GM23338 (cell line): ENCODE results near the gene ELAVL2.

Experiments used
- CREB1 ChIP-seq: fragments of 250-450 bp; sonication (Bioruptor Pico); IDR thresholded peaks from 2 replicates; pipeline ENCODE4 v1.5.0; 2020; ENCODE audit warnings: low read depth, mild to moderate bottlenecking, moderate library complexity
- CTCF ChIP-seq, 2 experiments: fragments of 200-600 bp in 1 of 2; sonication (generic) in 1 of 2; conservative IDR thresholded peaks; 2 replicates each; pipeline versions ENCODE4 v1.5.1 to v1.6.1; 2016 to 2017; ENCODE audit warnings: antibody characterized with exemption in 2 of 2, low read depth in 2 of 2, mild to moderate bottlenecking in 2 of 2, moderate library complexity in 1 of 2
- ETS1 ChIP-seq: IDR thresholded peaks from 2 replicates; pipeline ENCODE4 v1.6.1; 2016; ENCODE audit warnings: antibody characterized with exemption
- EZH2 ChIP-seq: fragments of 200-600 bp; sonication (generic); IDR thresholded peaks from one replicate; pipeline ENCODE4 v1.8.0; 2017; ENCODE audit warnings: antibody characterized with exemption, mild to moderate bottlenecking, low read depth; ENCODE audit not compliant: unreplicated experiment
- EZH2phosphoT487 ChIP-seq: fragments of 200-600 bp; sonication (generic); IDR thresholded peaks from one replicate; pipeline ENCODE4 v1.8.1; 2018; ENCODE audit warnings: antibody characterized with exemption; ENCODE audit not compliant: unreplicated experiment
- JUNB ChIP-seq: IDR thresholded peaks from one replicate; pipeline ENCODE4 v1.6.1; 2016; ENCODE audit warnings: antibody characterized with exemption; ENCODE audit not compliant: unreplicated experiment
- NANOG ChIP-seq: IDR thresholded peaks from 2 replicates; pipeline ENCODE4 v1.6.1; 2016; ENCODE audit warnings: antibody characterized with exemption, borderline replicate concordance
- POLR2AphosphoS5 ChIP-seq: IDR thresholded peaks from 2 replicates; pipeline ENCODE4 v1.6.1; 2016; ENCODE audit warnings: antibody characterized with exemption, low read depth
- REST ChIP-seq: IDR thresholded peaks from one replicate; pipeline ENCODE4 v1.6.1; 2018; ENCODE audit warnings: antibody characterized with exemption; ENCODE audit not compliant: unreplicated experiment
- STAT1 ChIP-seq: IDR thresholded peaks from one replicate; pipeline ENCODE4 v1.6.1; 2016; ENCODE audit warnings: antibody characterized with exemption; ENCODE audit not compliant: unreplicated experiment
- ZNF114 ChIP-seq: fragments of 250-450 bp; sonication (Bioruptor Pico); IDR thresholded peaks from 2 replicates; pipeline ENCODE4 v1.5.0; 2020; ENCODE audit warnings: mild to moderate bottlenecking, moderate library complexity
- ZNF331 ChIP-seq: fragments of 250-450 bp; sonication (Bioruptor Pico); IDR thresholded peaks from 2 replicates; pipeline ENCODE4 v1.5.0; 2020; ENCODE audit warnings: low read depth, mild to moderate bottlenecking, moderate library complexity
- ZNF462 ChIP-seq: fragments of 250-450 bp; sonication (Bioruptor Pico); IDR thresholded peaks from 2 replicates; pipeline ENCODE4 v1.5.0; 2020; ENCODE audit warnings: mild to moderate bottlenecking, moderate library complexity

DNA sequence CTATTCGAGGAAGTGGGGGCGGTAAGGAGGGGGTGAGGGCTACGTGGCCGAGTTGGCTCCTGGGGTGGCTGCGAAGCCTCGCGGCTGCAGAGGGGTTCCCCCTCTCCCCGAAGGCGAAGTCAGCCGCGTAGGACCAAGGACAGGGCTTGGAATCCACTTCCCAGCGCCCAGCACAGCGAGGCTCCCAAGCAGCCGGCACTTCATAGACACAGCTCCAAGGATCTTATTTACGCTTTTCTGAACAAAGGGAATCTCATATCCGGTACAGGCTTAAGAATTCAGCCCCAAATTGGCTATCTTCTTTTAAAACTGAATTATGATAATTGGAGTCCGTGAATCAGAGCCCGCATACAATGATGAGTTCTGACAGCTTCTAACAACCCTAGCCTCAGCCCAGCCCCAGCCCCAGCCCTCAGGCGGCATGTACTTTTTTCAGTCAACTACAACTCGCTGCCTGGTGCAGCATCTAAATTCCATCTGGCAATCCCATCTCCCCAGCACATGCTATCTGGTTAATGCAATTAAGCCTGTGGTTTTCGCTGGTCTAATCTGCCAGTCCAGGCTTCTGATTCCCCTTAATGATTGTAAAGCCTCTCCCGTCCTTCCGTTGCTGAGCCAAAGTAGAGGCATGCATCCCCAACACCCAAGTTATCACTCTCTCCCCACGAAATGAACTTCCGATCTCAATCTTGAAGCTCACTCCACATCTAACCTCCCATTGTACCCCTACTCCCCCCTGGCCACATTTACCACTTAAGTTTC, 1.0 kb downstream of the ELAVL2 start:
- no peak for TF ChIP-seq CTCF (conservative IDR thresholded peaks at IDR 0.05; ENCODE audit: low read depth in 2 of 2)
- no peak for TF ChIP-seq ETS1
- no peak for TF ChIP-seq POLR2AphosphoS5
- TF ChIP-seq REST = peak; percentile 84
- TF ChIP-seq EZH2phosphoT487 = no peak
- no peak for TF ChIP-seq EZH2
- no peak for TF ChIP-seq ZNF114
- TF ChIP-seq CREB1 (CRISPR knock-in tag) = no peak
- TF ChIP-seq STAT1 = no peak
- no peak for TF ChIP-seq JUNB
- no peak for TF ChIP-seq ZNF331 (CRISPR knock-in tag)
- no peak for TF ChIP-seq NANOG
- no peak for TF ChIP-seq ZNF462 (CRISPR knock-in tag)
